Sigmoid colon (tissue), 4 donors: ENCODE measurements around the gene FXYD7.

ENCODE experiments used
- EP300 ChIP-seq, 4 donors: sonication (generic); formaldehyde crosslinking; IDR thresholded peaks; one replicate each; pipeline ENCODE4 v1.6.1; 2017; ENCODE audit warnings: antibody characterized with exemption in 4 of 4
- POLR2A ChIP-seq, 2 donors: fragments of 450-650 bp; IDR thresholded peaks; one replicate each; pipeline ENCODE4 v1.6.1; 2016; ENCODE audit warnings: antibody characterized with exemption in 2 of 2, mild to moderate bottlenecking in 2 of 2, moderate library complexity in 2 of 2
- POLR2AphosphoS5 ChIP-seq, 4 donors: sonication (generic); formaldehyde crosslinking; IDR thresholded peaks; one replicate each; pipeline ENCODE4 v1.6.1; 2017; ENCODE audit warnings: antibody characterized with exemption in 4 of 4
- TF ChIP-seq, protein P1 (sequence below), 4 experiments: fragments of 450-650 bp in 3 of 4; fragments of 200-600 bp in 1 of 4; IDR thresholded peaks; one replicate each; pipeline ENCODE4 v1.5.1; 2016 to 2019; ENCODE audit warnings: antibody characterized with exemption in 4 of 4, mild to moderate bottlenecking in 3 of 4, moderate library complexity in 2 of 4

DNA sequence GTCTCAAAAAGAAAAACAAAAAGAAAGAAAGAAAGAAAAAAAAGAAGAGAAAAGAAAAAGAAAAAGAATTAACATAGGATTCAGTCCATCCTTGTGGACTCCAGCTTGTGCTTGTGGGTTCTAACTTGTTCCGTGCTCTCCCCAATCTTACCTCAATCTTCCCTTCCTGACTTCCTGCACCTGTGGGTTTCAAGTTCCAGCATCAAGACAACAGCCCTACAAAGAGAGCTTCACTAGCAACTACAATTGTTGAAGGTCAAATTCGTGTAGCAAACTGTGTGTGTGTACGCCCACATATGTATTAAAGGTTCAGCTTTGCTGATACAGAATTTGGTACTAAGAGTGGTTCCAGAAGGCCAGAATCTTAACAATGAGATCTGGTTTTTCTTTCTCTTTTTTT lies 36.8 kb downstream of the FXYD7 start:
- TF ChIP-seq, protein P1, sequence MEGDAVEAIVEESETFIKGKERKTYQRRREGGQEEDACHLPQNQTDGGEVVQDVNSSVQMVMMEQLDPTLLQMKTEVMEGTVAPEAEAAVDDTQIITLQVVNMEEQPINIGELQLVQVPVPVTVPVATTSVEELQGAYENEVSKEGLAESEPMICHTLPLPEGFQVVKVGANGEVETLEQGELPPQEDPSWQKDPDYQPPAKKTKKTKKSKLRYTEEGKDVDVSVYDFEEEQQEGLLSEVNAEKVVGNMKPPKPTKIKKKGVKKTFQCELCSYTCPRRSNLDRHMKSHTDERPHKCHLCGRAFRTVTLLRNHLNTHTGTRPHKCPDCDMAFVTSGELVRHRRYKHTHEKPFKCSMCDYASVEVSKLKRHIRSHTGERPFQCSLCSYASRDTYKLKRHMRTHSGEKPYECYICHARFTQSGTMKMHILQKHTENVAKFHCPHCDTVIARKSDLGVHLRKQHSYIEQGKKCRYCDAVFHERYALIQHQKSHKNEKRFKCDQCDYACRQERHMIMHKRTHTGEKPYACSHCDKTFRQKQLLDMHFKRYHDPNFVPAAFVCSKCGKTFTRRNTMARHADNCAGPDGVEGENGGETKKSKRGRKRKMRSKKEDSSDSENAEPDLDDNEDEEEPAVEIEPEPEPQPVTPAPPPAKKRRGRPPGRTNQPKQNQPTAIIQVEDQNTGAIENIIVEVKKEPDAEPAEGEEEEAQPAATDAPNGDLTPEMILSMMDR (IDR thresholded peaks at IDR 0.05), result no peak
- TF ChIP-seq POLR2A (IDR thresholded peaks at IDR 0.05), result no peak
- TF ChIP-seq POLR2AphosphoS5 (IDR thresholded peaks at IDR 0.05), result no peak
- TF ChIP-seq EP300 (IDR thresholded peaks at IDR 0.05), result no peak
